Stimulated activated CD8-positive, alpha-beta memory T cell treated with anti-CD3 and anti-CD28 coated beads, Interleukin-7, amount 100 ng/mL, for 1 hour (primary cell): ENCODE measurements around the gene LRGUK.
"Not testable (repeated sequence)": the region's sequence is repeated elsewhere in the genome, so short reads cannot be mapped to it uniquely, and the experiment has no call there.

Source experiments
- DNase-seq, 2 donors: peaks; one replicate each; pipeline ENCODE4 v3.0.0-alpha.2; 2020; ENCODE audit warnings: low read depth in 2 of 2

The LRGUK gene

DNA sequence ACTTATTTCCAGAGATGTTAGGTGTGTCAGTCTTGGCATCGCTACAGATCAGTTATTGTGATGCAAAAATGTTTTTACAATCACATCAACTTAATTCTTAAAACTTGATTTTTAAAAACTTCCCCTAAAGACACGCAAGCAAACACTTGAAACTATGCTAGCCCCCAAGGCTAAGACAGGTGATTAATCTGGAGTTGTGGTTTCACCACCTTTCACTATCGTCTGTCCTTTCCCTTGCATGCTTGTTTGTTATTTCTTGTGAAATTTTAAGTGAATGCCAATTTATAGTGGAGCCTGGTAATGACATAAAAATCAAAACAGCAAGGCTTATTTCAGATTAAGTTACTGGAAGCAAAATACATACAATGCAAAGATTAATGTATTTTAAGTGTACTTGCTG lies 119.2 kb downstream of the LRGUK start:
- DNase-seq: no peak

DNA sequence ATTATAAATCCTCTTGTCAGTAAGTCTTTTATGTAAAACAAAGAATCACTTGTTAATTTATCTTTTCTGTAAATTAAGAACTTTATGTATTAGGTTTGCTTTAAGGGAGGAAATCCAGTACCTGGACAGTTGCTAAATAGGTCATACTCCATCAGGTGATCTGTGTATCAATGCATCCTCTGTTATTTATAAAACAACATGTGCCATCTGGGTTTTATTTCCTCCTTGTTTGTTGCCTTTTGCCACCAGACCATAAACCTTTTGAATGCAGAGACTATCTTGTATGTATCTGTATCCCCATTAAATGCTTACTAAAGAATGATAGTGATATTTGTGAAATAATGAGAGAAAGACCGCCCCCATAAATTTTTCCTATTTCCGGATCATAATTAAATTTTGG lies 119.6 kb downstream of the LRGUK start:
- no peak for DNase-seq

DNA sequence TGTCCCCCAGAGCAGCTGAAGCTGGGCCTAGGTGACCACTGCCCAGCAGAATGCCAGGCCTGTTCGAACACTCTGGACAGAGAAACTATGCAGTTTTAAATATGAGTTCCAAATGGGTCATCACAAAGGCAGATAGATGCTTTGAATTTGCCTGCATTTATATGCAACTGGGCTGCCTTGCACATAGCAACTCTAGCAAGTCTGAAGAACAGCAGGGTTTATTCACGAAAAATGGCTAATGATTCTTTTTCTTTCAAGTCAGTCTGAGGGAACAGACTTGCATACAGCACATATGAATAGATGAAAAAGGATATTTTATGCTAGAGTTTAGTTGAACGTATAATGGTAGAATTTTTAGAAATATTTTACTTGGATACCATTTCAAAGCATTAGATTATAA lies 121.1 kb downstream of the LRGUK start:
- no peak for DNase-seq

- DNase-seq: no peak
Measured at GRCh38 chr7:134254311-134254710, 127.2 kb downstream of the LRGUK start.

GRCh38 chr7:134255814-134256213 lies 128.7 kb downstream of the LRGUK start:
- DNase-seq: no peak

DNA sequence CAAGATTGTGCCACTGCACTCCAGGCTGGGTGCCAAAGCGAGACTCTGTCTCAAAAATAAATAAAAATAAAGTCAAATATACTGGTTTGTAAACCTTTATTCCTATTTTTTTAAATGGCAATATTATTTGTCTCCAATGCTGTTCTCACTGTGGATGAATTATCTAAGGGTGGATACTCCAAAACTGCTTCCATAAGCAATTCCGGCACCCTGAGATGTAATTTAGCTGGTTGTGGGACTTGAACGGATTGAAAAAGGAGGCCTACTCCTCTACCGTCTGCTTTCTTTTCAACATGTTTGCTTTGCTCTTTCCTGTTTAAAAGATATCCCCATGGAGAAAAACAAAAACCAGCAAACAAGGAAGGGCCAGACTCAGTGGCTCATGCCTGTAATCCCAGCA lies 135.2 kb downstream of the LRGUK start:
- DNase-seq: no peak

- DNase-seq: no peak
Measured at GRCh38 chr7:134276951-134277350, 149.8 kb downstream of the LRGUK start.

GRCh38 chr7:134278502-134279153 lies 151.5 kb downstream of the LRGUK start:
- no peak for DNase-seq

DNA sequence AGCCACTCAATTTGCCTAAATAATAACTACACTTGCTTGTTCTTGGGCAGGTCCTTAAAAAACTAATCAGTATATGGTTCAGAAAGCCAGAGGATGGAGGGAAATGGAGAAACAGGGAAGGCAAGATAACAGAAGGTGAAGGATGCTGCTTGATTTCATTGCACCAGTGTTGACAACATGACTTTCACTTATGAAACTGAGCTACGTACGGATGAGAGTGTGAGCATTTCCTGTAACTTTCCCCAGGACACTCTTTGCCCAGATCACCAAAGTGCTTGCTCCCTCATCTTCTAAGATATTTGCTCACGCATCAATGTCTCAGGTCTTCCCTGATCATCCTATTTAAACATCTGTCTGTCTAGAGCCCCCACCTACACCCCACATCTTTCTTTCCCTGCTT lies 152.2 kb downstream of the LRGUK start:
- no peak for DNase-seq

- no peak for DNase-seq
Measured at GRCh38 chr7:134279898-134280297, 152.8 kb downstream of the LRGUK start.

DNA sequence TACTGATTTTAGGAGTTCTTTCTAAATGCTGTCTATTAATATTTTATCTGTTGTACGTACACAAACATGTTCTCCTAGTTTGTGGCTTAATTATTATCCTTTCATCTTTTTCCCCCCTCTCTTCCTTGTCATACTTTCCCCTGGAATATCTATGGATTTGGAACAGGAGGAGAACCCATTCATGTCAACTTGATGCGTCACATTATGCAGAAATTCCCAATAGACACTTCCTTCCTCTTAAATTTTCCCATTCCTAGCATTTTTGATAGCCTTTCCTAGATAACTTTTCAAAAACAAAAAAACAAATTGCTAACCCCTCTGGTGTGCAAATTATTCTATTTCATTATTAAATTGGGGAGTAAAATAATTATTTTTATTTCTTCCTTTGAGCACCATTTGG lies 153.4 kb downstream of the LRGUK start:
- DNase-seq: no peak

- no peak for DNase-seq
Measured at GRCh38 chr7:134284011-134284410, 156.9 kb downstream of the LRGUK start.

DNA sequence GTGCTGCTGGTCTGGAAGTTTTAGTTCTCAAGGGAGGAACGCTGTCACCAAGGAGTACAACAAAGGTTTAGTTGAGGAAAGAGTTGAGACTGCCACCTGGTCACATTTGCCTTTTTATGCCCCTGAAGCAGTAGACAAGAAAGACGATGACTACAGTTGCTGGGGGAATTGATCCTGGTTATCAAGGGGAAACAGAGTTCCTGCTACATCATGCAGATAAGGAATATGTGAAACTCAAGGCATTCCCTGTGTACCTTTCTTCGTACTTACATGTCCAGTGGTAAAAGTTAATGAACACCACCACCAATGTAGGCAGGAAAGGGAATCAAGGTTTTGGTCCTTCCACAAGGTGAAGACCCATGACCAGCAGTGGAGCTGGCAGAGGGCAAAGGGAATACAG lies 157.8 kb downstream of the LRGUK start:
- DNase-seq: no peak

DNA sequence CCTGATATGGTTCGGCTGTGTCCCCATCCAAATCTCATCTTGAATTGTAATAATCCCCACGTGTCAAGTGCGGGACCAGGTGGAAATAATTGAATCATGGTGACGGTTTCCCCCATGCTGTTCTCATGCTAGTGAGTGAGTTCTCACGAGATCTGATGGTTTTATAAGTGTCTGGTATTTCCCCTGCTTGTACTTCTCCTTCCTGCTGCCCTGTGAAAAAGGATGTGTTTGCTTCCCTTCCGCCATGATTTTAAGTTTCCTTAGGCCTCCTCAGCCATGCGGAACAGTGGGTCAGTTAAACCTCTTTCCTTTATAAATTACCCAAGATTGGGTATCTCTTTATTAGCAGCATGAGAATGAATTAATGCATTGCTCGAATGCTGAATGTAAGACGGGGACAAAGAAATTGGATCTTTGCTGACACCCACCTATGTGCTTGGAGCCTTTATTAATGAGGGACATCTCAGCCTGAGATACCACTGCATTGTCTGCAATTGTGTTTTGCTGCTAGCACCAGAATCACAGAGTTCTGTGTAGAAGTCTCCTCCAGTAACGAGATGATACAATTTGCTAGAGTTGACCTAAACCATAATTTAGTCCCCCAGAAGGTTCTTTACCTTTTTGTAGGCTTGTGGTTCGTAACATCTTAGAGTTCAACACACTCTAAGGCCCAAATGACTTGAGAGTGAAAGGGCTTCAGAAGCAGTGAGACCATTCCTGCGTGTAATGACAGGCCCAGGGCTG lies 160.9 kb downstream of the LRGUK start:
- DNase-seq: no peak

- DNase-seq: no peak
Measured at GRCh38 chr7:134289423-134289822, 162.3 kb downstream of the LRGUK start.

GRCh38 chr7:134289841-134290240 lies 162.7 kb downstream of the LRGUK start:
- DNase-seq: no peak

GRCh38 chr7:134290286-134290685 lies 163.1 kb downstream of the LRGUK start:
- DNase-seq: no peak

DNA sequence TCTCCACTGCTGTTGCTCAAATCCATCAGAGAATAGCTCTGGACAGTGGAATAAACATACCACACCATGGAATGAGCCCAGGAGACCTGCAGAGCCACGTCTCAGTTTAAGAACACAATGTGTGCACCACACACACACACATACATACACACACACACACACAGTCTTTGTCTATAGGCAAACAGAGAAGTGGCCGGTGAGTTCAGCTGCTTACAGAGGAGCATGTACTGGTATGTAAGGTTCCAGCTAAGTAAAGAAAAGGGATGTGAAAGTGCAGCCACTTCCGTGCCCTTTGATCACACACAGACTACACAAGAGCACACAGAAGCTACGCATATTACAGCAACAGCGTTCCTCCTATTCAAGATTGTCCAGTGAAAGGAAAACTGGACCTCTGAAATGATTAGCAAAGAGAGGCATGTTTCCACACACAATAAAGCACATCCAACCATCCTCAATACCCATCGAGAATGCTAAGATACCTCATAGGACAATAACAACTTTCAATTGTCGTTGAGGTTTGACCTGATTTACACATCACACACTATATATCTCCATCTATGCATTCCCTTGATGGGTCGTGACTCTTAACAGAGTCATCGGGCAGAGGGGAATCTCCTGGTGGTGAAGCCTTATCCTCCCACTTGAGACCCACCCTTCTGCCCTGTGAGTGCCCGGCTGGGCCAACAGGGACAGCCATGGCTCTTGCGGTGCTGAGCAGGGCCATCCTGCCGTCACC lies 166.0 kb downstream of the LRGUK start:
- no peak for DNase-seq

GRCh38 chr7:134295982-134296381 lies 168.8 kb downstream of the LRGUK start:
- not testable (repeated sequence) for DNase-seq

DNA sequence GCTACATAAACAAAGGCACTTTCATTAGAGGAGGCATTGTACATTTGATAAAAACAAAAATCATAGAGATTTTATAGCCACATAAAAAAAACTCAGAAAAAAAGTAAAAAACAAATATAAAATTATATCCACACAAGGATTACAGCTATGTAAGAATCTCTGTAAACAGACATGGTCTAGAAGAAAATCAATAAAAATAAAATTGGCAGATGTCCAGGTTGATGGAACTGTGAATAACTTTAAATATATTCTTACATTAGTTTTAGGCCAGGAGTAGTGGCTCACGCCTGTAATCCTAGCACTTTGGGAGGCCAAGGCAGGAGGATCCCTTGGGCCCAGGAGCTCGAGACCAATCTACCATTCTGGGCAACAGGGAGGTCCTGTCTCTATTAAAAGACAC lies 170.3 kb downstream of the LRGUK start:
- DNase-seq: no peak

GRCh38 chr7:134298902-134299683 lies 172.0 kb downstream of the LRGUK start:
- no peak for DNase-seq

DNA sequence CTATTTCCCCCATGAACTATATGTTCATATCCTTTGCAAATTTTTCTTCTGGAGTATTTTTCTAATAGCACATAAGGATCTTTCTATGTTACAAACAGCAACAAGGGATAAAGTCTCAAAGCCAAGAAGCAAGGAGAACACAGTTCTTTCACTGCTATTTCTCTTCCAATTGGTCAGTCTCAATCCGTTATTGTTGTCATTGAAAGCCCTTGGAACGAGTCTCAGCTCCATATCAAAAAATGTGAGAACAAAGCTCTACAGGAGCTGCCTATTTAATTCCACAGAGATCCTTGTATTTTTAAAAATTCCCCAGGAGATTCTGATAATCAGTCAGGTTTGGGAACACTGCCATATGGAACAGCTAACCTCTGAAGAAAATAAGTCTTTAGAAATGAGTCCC lies 173.8 kb downstream of the LRGUK start:
- no peak for DNase-seq
